GM21447 (cell line): ENCODE measurements around the gene SOCS2.
A peak's percentile ranks its signal among the peaks of the same experiment; 100 is the strongest.

Source experiments
- ATAC-seq: cut with Tn5 transposase; IDR thresholded peaks from one replicate; pipeline ENCODE4 v1.9.1; 2021; ENCODE audit not compliant: unreplicated experiment

The SOCS2 gene

GRCh38 chr12:93565760-93566159 lies 6.7 kb upstream of the SOCS2 start:
- no peak for ATAC-seq

DNA sequence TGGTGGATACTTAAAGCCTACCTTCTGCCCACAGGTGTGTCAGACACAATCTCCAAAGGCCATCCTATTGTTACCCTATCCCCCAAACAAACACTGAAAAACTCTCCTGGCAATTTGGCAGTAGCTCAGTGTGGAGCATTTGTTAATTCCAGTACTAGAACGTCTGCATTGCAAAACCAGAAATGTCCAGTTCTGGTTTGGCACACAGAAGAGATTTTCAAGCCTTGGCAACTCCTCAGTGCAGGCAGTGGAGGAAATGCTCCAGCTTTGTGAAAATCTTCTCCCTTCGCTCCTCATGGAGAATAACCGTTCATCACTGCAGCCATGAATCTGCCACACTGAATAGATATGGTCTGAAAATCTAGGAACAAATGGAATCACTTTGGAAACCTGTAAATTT lies 5.3 kb upstream of the SOCS2 start:
- ATAC-seq, result no peak

DNA sequence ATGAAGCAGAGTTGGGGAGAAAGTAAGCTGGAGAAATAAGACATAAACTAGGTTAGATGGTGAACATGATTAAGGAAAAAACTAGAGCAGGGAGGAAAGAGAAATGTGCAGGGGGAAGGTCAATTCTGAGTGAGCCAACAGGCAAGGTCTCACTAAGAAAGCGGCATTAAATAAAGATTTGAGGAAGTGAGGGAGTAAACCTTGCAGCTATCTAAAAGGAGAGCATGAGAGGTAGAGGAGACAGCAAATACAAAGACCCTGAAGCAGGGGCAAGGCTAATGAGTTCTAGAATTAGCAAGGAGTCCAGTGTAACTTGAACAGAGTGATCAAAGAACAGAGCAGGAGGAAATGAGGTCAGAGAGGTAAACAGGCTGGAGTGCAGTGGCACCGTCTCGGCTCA lies 4.4 kb upstream of the SOCS2 start:
- no peak for ATAC-seq

GRCh38 chr12:93569301-93569655 lies 3.2 kb upstream of the SOCS2 start:
- peak; percentile 2 for ATAC-seq

DNA sequence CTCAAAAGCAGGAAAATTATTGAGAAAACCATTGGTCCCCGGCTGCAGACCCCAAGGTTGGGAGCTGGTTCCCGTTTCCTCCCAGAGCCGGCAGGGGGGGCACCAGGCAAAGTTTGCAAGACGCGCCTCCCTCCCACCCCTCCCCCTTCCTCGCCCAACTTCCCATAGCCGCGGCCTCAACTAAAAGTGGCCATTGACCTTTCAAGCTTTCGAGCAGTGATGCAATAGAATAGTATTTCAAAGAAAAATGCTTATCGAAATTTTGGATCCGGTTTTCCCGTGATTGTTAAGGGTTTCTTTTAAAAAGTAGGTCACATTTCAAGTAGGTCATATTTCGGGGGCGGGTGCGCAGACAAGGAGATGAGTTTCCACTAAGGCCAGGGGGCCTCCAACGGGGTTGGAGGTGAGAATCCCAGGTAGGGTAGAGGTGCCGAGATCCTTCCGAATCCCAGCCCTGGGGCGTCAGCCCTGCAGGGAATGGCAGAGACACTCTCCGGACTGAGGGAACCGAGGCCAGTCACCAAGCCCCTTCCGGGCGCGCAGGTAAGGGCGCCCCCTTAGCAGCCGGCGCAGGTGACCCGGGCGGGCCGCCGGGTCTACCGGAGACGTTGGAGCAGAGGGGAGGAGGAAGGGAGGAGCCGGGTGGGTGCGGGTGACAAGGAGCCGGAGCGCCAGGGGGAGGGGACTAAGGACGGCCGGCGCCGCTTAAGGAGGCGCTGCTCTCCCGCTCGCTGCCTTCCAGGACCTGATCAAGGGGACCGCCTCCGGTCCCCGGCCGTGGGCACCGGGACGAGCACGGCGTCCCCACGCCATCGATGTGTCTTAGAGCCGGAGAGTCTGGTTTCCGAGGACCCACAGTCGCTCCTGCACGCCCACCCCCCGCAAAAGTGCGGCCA lies 2.6 kb upstream of the SOCS2 start:
- ATAC-seq, result peak; percentile 40

GRCh38 chr12:93570552-93571364 lies 1.7 kb upstream of the SOCS2 start:
- ATAC-seq, result peak; percentile 42

- ATAC-seq, result no peak
These were observed 1.0 kb upstream of the SOCS2 start for GRCh38 chr12:93571365-93571924.

DNA sequence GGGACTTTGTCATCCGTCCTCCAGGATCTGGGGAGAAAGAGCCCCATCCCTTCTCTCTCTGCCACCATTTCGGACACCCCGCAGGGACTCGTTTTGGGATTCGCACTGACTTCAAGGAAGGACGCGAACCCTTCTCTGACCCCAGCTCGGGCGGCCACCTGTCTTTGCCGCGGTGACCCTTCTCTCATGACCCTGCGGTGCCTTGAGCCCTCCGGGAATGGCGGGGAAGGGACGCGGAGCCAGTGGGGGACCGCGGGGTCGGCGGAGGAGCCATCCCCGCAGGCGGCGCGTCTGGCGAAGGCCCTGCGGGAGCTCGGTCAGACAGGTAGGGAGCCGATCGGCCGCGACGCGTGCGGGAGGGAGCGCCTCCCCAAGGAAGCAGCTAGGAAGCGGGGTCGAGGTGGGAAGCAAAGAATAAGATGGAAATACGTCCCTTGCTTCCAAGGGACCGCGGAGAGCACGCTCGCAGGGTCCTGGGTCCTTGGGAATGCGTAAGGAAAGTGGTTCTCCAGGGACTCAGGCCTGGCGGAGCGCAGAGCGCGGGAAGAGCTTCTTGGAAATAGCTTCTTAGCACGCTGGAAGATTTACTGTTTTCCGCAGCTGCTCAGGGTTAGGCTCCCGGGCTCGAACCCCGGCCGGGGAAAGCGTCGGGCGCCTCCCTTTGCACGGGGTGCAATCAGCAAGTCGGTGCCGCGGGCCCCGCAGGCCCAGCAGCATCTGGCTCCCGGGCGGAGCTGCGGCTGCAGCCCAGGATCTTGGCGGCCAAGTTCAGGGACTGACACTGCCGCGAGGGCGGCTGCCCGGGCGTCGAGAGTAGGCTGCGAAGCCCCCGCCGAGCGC lies 457 bp downstream of the SOCS2 start:
- ATAC-seq, result no peak

- ATAC-seq, result no peak
These were observed 1.2 kb downstream of the SOCS2 start for GRCh38 chr12:93573552-93574223.

GRCh38 chr12:93577222-93577621 lies 4.7 kb downstream of the SOCS2 start:
- ATAC-seq, result no peak

DNA sequence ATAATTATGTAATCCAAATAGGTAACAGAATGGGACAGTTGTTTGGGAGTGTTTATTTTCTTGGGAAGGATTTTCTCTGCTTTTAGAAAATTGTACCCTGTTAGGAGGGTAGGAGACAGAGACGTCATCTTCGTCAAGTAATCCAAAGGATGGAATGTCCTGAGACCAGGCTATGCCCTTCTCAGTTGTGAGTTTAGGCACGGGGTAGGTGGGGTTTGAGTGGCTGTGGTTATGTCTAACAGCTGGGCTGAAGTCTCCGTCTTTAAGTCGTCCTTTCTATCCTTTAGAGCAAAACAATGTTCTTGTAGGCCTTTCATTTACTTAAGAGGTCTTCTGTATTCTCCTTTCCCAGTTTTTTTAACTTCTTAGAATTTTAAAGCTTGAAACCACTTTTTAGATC lies 5.7 kb downstream of the SOCS2 start:
- ATAC-seq, result no peak

DNA sequence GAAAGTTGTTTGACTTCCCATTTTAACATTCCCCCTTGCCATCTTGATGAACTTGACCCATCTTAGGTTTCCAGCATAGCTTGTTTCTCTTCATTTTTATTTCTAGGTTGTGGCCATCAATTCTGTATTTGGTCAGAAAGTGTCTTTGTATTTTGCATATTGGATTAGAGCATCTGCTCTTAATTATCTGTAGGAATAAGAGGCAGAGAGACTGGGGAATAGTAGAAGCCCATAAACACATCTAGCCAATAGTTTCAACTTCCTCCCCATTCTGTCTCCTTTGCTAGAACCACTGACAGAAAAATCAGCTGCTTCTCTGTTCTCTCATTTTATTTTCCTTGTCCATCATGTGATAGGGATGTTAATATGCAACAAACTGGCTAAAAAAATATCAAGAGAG lies 8.2 kb downstream of the SOCS2 start:
- ATAC-seq, result no peak

GRCh38 chr12:93581370-93581769 lies 8.9 kb downstream of the SOCS2 start:
- no peak for ATAC-seq

DNA sequence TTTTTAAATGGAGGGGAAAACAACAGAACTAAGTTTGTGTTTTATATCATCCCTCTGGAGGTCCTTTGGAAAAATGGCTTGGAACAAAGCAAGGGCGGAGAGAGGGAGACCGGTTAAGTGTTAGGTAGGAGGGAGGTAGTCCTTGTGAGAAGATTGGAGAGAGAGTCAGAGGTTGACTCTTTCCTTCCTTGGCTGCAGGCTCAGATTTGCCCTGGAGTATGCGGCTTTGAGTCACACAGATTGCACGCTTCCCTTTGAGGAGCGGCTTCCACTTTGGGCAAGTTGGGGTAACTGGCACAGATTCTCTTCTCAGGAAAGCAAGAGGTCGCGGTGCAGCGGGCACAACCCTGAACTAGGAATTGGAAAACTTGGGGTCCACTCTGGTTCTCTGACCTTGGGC lies 9.9 kb downstream of the SOCS2 start:
- no peak for ATAC-seq

DNA sequence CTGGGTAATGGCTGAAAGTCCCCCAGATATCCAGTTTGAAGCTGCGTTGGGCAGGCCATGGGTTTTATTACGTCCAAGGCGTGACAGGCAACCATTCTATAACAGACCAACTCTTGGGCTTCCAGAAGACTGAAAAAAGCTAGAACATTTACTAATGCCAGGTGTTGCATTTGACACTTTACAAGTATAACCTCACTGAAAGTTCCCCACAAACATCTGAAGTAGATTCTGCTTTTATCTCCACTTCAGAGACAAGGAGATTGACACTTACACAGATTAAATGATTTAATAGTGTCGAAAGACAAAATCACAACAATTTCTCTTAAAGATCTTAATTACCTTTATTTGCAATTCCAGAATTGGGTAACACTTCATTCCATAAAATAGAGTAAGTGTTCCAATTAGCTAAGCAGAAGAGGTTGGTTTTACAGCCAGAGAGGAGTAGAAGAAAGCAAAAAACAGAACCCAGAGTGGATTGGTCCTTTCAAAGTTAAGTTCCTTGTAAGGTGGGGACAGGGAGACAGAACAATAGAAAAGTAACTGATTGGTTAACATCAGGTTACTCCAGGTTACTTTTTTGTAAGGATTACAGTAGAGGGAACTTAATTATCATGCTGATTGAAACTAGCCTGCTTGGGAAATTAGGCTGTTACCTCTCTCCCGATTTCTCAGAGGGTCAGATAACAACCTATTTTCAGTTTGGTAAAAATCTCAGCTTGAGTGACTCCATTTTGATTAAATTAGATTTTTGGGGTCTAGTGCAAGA lies 11.3 kb downstream of the SOCS2 start:
- no peak for ATAC-seq

DNA sequence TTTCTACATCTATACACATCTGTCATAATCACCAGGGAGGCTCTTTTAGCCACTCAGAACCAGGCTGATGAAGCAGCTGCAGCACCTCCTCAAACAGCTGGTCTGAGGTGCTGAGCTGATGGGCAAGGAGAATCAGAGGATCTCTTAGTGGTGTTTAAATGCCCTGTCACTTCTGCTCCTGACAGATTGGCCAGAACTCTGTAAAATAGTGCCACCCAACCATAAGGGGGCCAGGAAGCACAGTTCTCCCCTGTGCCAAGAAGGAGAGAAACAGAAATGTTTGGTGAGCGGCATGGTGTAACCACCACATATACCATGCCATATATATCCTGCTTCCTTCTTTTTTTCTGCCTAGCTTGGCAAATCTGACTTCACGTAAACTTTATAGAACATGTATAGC lies 12.8 kb downstream of the SOCS2 start:
- no peak for ATAC-seq

DNA sequence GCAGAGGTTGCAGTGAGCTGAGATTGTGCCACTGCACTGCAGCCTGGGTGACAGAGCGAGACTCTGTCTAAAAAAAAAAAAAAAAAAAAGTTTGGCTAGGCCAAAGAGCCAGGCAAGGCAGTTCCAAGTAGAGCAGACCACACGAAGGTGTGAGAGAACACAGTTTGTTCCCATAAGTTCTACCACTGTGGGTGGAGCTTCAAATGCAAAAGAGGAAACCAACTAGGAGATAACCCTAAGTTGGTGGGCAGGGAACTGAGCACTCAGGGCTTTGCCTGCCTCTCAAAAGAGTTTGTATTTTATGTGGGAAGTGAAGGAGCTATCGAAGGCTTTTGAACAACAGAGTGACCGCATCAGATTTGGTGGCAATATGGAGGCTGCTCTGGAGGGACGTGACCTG lies 15.1 kb downstream of the SOCS2 start:
- ATAC-seq, result no peak

DNA sequence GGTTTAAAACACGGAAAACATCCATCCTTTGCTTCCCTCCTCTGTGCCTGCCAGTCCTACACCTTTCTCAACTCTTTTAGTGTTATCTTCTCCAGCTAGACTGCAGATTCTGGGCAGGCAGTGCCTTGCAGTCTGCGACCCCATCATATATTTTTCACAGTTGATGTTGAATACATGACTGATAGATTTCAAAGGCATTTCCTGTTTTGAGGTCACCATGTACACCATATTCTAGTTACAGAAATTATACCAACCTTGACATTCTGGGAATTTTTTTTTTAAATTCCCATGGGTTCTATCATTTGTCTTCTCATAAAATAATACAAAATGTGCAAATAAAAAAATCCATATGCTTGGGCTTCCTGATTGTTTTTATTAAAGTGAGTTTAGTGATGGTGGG lies 16.6 kb downstream of the SOCS2 start:
- ATAC-seq, result no peak

- ATAC-seq, result peak; percentile 86
These were observed 18.8 kb downstream of the SOCS2 start for GRCh38 chr12:93591137-93591868.
